ENCODE data around the gene RNF144B. TPM values are rescaled to one million over a fixed set of nuclear protein-coding genes. Genes with fewer than 3 reads are reported as not detected.

The RNF144B gene
- total and polyA plus RNA-seq, 2 of the 13 experiments (the other 11 are each of a cell fraction or from before 2014, with no cell fraction given): 1.8 to 4.3 TPM

DNA sequence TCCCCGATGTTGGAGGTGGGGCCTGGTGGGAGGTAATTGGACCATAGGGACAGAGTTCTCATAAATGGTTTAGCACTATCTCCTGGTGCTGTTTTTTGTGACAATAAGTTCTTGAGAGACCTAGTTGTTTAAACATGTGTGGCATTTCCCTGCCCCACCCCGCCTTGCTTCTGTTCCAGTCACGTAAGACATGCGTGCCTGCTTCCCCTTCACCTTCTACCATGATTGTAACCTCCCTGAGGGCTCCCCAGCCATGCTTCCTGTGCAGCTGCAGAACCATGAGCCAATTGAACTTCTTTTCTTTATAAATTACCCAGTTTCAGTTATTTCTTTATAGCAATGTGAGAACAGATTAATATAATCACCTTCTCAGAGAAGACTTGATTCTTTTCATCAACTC lies 2.5 kb upstream of the RNF144B start:
- TF ChIP-seq ZNF724P (CRISPR knock-in tag; IDR thresholded peaks at IDR 0.05; ENCODE audit: borderline replicate concordance) (no peak), ZFP90 (CRISPR knock-in tag; IDR thresholded peaks at IDR 0.05; ENCODE audit: borderline replicate concordance) (no peak), JUNB (CRISPR knock-in tag; IDR thresholded peaks at IDR 0.05; ENCODE audit: borderline replicate concordance) (no peak), ZBTB1 (CRISPR knock-in tag; IDR thresholded peaks at IDR 0.05; ENCODE audit: borderline replicate concordance) (no peak), MIER2 (CRISPR knock-in tag; IDR thresholded peaks at IDR 0.05) (no peak), RNF2 (conservative IDR thresholded peaks at IDR 0.05; ENCODE audit: low read depth) (no peak), NR2F2 (IDR thresholded peaks at IDR 0.05; ENCODE audit: borderline replicate concordance, low read depth) (no peak)
- FAIRE-seq (no peak), ATAC-seq (no peak), DNase-seq (ENCODE audit: low spot score) (no peak)
- CTCF ChIA-PET (ENCODE audit: low intra/inter-chr PET ratio, low total read pairs): no interaction called here
- H2AFZ ChIP-seq (ENCODE audit: low read length): no peak overlapping the region
- no peak overlapping the region for H3K27ac ChIP-seq (ENCODE audit: extremely low read length, insufficient read depth, low read length)
- in situ Hi-C loops (cut with HindIII; ENCODE audit: extremely low pct_ligation_motif_present, low pct_unique_long_range_greater_than_20kb): no loop called here
- 36% methylated on average over 4 of the region's 4 CpGs for WGBS (ENCODE audit: low lambda C conversion rate)
- no peaks in the 10 kb centered on the region for H3K36me3 ChIP-seq (replicated peaks in 1 of 2; ENCODE audit: control insufficient read depth in 1 of 2, insufficient read depth in 2 of 2, low read length in 2 of 2)
- H3K4me2 ChIP-seq (ENCODE audit: low read depth, low read length): 0 out of 2 replicates have a peak overlapping the region, but pooled peaks have one; percentile 4
- H4K20me1 ChIP-seq (ENCODE audit: insufficient read depth, low read length): no peaks in the 10 kb centered on the region
- intact Hi-C loops (cut with micrococcal nuclease; ENCODE audit: unreplicated experiment): no loop called here
- BruUV-seq (replicated peaks): no TSS peak
- H3K79me2 ChIP-seq (ENCODE audit: insufficient read depth, low read length): no peaks in the 10 kb centered on the region
- peaks cover 0 to 3% of the 10 kb centered on the region in 2 experiments; a peak in 3 of 5 replicates for H3K27me3 ChIP-seq (ENCODE audit: control insufficient read depth in 1 of 2, insufficient read depth in 2 of 2, low read length in 2 of 2)
- H3K4me3 ChIP-seq (replicated peaks in 1 of 3; ENCODE audit: insufficient read depth in 1 of 3, low read depth in 2 of 3, low read length in 3 of 3): no peak overlapping the region
- no peak overlapping the region for H3K9ac ChIP-seq (ENCODE audit: insufficient read depth, low read depth, low read length)
- H3K9me3 ChIP-seq (ENCODE audit: low read length): no peaks in the 10 kb centered on the region
- POLR2A ChIA-PET: no interaction called here
- H3K4me1 ChIP-seq (ENCODE audit: insufficient read depth, low read length): peaks cover 66% of the 10 kb centered on the region

GRCh38 chr6:18386298-18386976 lies 713 bp upstream of the RNF144B start:
- H3K27me3 ChIP-seq (ENCODE audit: control insufficient read depth in 1 of 2, insufficient read depth in 2 of 2, low read length in 2 of 2): no peaks in the 10 kb centered on the region; a peak in 2 of 5 replicates
- CTCF ChIA-PET (ENCODE audit: low intra/inter-chr PET ratio, low total read pairs): no interaction called here
- no TSS peak for BruUV-seq (replicated peaks)
- POLR2A ChIA-PET: interaction anchor here (0.9 to 1.7 kb wide), 6 partner anchors 9 to 122 kb away, joined by 3 to 11 read pairs (median 4); partner anchors contain the start of gene DEK
- DNase-seq (ENCODE audit: low spot score) (peak; percentile 90), ATAC-seq (peak; percentile 50), FAIRE-seq (peak; percentile 77)
- H4K20me1 ChIP-seq (ENCODE audit: insufficient read depth, low read length): no peaks in the 10 kb centered on the region
- H3K27ac ChIP-seq (ENCODE audit: extremely low read length, insufficient read depth, low read length): peak overlapping the region; percentile 52
- peak overlapping the region; percentile 92 for H3K4me2 ChIP-seq (ENCODE audit: low read depth, low read length)
- H3K9ac ChIP-seq (ENCODE audit: insufficient read depth, low read depth, low read length): peak overlapping the region; percentile 60
- peak overlapping the region; percentile 71 to 81 (median 73) for H3K4me3 ChIP-seq (replicated peaks in 1 of 3; ENCODE audit: insufficient read depth in 1 of 3, low read depth in 2 of 3, low read length in 3 of 3)
- no peaks in the 10 kb centered on the region for H3K36me3 ChIP-seq (replicated peaks in 1 of 2; ENCODE audit: control insufficient read depth in 1 of 2, insufficient read depth in 2 of 2, low read length in 2 of 2)
- no peaks in the 10 kb centered on the region for H3K9me3 ChIP-seq (ENCODE audit: low read length)
- in situ Hi-C loops (cut with HindIII; ENCODE audit: extremely low pct_ligation_motif_present, low pct_unique_long_range_greater_than_20kb): no loop called here
- 0% methylated on average over 6 of the region's 6 CpGs for WGBS (ENCODE audit: low lambda C conversion rate)
- peak overlapping the region; percentile 86 for H2AFZ ChIP-seq (ENCODE audit: low read length)
- intact Hi-C loops (cut with micrococcal nuclease; ENCODE audit: unreplicated experiment): loop anchor here (2.0 kb wide), 4 partner anchors 62 to 232 kb away; partner anchors contain the start of genes DEK, KDM1B and TPMT
- H3K79me2 ChIP-seq (ENCODE audit: insufficient read depth, low read length): no peaks in the 10 kb centered on the region
- H3K4me1 ChIP-seq (ENCODE audit: insufficient read depth, low read length): peaks cover 64% of the 10 kb centered on the region
- TF ChIP-seq ZBTB7A (CRISPR knock-in tag; IDR thresholded peaks at IDR 0.05) (no peak), NCOA2 (CRISPR knock-in tag; IDR thresholded peaks at IDR 0.05) (peak; percentile 33; the same call in 1 of the 2 replicates), ZNF451 (CRISPR knock-in tag; IDR thresholded peaks at IDR 0.05) (no peak), HNF4A (CRISPR knock-in tag; IDR thresholded peaks at IDR 0.05) (0 out of 2 replicates have a peak, but pooled peaks have one; percentile 6), ZNF768 (CRISPR knock-in tag; IDR thresholded peaks at IDR 0.05) (no peak), ZNF724P (CRISPR knock-in tag; IDR thresholded peaks at IDR 0.05; ENCODE audit: borderline replicate concordance) (no peak), ATRX (CRISPR knock-in tag; IDR thresholded peaks at IDR 0.05; ENCODE audit: borderline replicate concordance) (no peak), HMGXB4 (CRISPR knock-in tag; IDR thresholded peaks at IDR 0.05; ENCODE audit: borderline replicate concordance in 1 of 2, low read depth in 1 of 2) (0 out of 4 replicates have a peak, but pooled peaks of 1 of the 2 experiments have one; percentile 43)
- TF ChIP-seq, protein P1, sequence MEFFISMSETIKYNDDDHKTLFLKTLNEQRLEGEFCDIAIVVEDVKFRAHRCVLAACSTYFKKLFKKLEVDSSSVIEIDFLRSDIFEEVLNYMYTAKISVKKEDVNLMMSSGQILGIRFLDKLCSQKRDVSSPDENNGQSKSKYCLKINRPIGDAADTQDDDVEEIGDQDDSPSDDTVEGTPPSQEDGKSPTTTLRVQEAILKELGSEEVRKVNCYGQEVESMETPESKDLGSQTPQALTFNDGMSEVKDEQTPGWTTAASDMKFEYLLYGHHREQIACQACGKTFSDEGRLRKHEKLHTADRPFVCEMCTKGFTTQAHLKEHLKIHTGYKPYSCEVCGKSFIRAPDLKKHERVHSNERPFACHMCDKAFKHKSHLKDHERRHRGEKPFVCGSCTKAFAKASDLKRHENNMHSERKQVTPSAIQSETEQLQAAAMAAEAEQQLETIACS (CRISPR knock-in tag; IDR thresholded peaks at IDR 0.05): no peak
